BLaER1 treated with 17β-estradiol and CSF1 and Interleukin-3, amounts not matched to agents 10 nM and 100 nM (cell line): ENCODE measurements around the gene PRKCH.

Experiments
- H3K27ac ChIP-seq, 11 experiments: shearing (Covaris generic); formaldehyde crosslinking; 2 replicates each; pipeline ENCODE4 v1.8.1; 2022
- H3K27me3 ChIP-seq, 11 experiments: shearing (Covaris generic); formaldehyde crosslinking; 2 replicates each; pipeline ENCODE4 v1.8.1; 2022
- H3K36me3 ChIP-seq, 11 experiments: shearing (Covaris generic); formaldehyde crosslinking; 2 replicates each; pipeline ENCODE4 v1.8.1; 2022
- H3K4me1 ChIP-seq, 10 experiments: shearing (Covaris generic); formaldehyde crosslinking; 2 replicates each; pipeline ENCODE4 v1.8.1; 2022
- H3K4me2 ChIP-seq, 11 experiments: shearing (Covaris generic); formaldehyde crosslinking; 2 replicates each; pipeline ENCODE4 v1.8.1; 2022
- H3K4me3 ChIP-seq, 10 experiments: shearing (Covaris generic); formaldehyde crosslinking; 2 replicates each; pipeline ENCODE4 v1.8.1; 2022
- H3K9ac ChIP-seq, 11 experiments: shearing (Covaris generic); formaldehyde crosslinking; 2 replicates each; pipeline ENCODE4 v1.8.1; 2022
- H3K9me3 ChIP-seq, 11 experiments: shearing (Covaris generic); formaldehyde crosslinking; replicated peaks in 1 of 11; 2 replicates each; pipeline ENCODE4 v1.8.1; 2022
- H4K20me1 ChIP-seq, 11 experiments: shearing (Covaris generic); formaldehyde crosslinking; 2 replicates each; pipeline ENCODE4 v1.8.1; 2022
- Cebpa-rat ChIP-seq, 11 experiments: shearing (Covaris generic); IDR thresholded peaks; 2 replicates each; pipeline ENCODE4 v1.8.1; 2022

Gene PRKCH

GRCh38 chr14:61485661-61486060 lies 164.3 kb downstream of the PRKCH start:
- H3K27ac ChIP-seq = peak overlapping the region in 2 of 11 experiments; percentile 3 to 16; a peak in 1 of 22 replicates

GRCh38 chr14:61486930-61487495 lies 165.6 kb downstream of the PRKCH start:
- no peaks in the 10 kb centered on the region for H4K20me1 ChIP-seq
- H3K9ac ChIP-seq = no peak overlapping the region
- peak overlapping the region in 2 of 11 experiments; percentile 23 to 25; a peak in 1 of 22 replicates for H3K4me2 ChIP-seq
- no peak overlapping the region; a peak in 1 of 22 replicates for H3K27ac ChIP-seq
- H3K4me1 ChIP-seq = peaks cover 0 to 77% (median 35%) of the 10 kb centered on the region in 10 experiments; a peak in 15 of 20 replicates
- no peaks in the 10 kb centered on the region for H3K27me3 ChIP-seq
- peaks cover 0 to 93% (median 22%) of the 10 kb centered on the region in 11 experiments; a peak in 14 of 22 replicates for H3K36me3 ChIP-seq
- H3K4me3 ChIP-seq = no peak overlapping the region
- H3K9me3 ChIP-seq = no peaks in the 10 kb centered on the region
- TF ChIP-seq Cebpa-rat (IDR thresholded peaks at IDR 0.05) = no peak

More at GRCh38 chr14:61485661-61486060, 164.3 kb downstream of the PRKCH start:
- no peaks in the 10 kb centered on the region for H3K9me3 ChIP-seq
- H3K9ac ChIP-seq = no peak overlapping the region
- peaks cover 0 to 91% (median 20%) of the 10 kb centered on the region in 11 experiments; a peak in 14 of 22 replicates for H3K36me3 ChIP-seq
- no peaks in the 10 kb centered on the region for H4K20me1 ChIP-seq
- peaks cover 6 to 77% (median 34%) of the 10 kb centered on the region in 10 experiments; a peak in 19 of 20 replicates for H3K4me1 ChIP-seq
- no peaks in the 10 kb centered on the region for H3K27me3 ChIP-seq
- no peak overlapping the region for H3K4me3 ChIP-seq
- TF ChIP-seq Cebpa-rat (IDR thresholded peaks at IDR 0.05) = no peak
- no peak overlapping the region for H3K4me2 ChIP-seq

GRCh38 chr14:61488417-61489401 lies 167.3 kb downstream of the PRKCH start:
- peak overlapping the region in 10 of 11 experiments; percentile 28 to 89 (median 57); a peak in 16 of 22 replicates for H3K27ac ChIP-seq
- H3K4me3 ChIP-seq = no peak overlapping the region
- no peaks in the 10 kb centered on the region for H4K20me1 ChIP-seq
- peak overlapping the region in 2 of 11 experiments; percentile 26 to 70; a peak in 2 of 22 replicates for H3K9ac ChIP-seq
- no peaks in the 10 kb centered on the region for H3K9me3 ChIP-seq
- peaks cover 0 to 89% (median 27%) of the 10 kb centered on the region in 11 experiments; a peak in 14 of 22 replicates for H3K36me3 ChIP-seq
- TF ChIP-seq Cebpa-rat (IDR thresholded peaks at IDR 0.05) = no peak
- H3K27me3 ChIP-seq = no peaks in the 10 kb centered on the region
- H3K4me2 ChIP-seq = peak overlapping the region in 5 of 11 experiments; percentile 65 to 83 (median 75); a peak in 11 of 22 replicates
- peaks cover 0 to 79% (median 45%) of the 10 kb centered on the region in 10 experiments; a peak in 15 of 20 replicates for H3K4me1 ChIP-seq

GRCh38 chr14:61489512-61489911 lies 168.1 kb downstream of the PRKCH start:
- no peak for TF ChIP-seq Cebpa-rat (IDR thresholded peaks at IDR 0.05)
- no peaks in the 10 kb centered on the region for H4K20me1 ChIP-seq
- H3K9me3 ChIP-seq = no peaks in the 10 kb centered on the region
- H3K27me3 ChIP-seq = no peaks in the 10 kb centered on the region
- peak overlapping the region in 2 of 11 experiments; percentile 26 to 70; a peak in 5 of 22 replicates for H3K9ac ChIP-seq
- H3K4me1 ChIP-seq = peaks cover 4 to 79% (median 48%) of the 10 kb centered on the region in 10 experiments
- peaks cover 0 to 81% (median 27%) of the 10 kb centered on the region in 11 experiments; a peak in 14 of 22 replicates for H3K36me3 ChIP-seq
- H3K4me2 ChIP-seq = peak overlapping the region in 6 of 11 experiments; percentile 9 to 83 (median 71); a peak in 11 of 22 replicates
- H3K4me3 ChIP-seq = no peak overlapping the region
- peak overlapping the region in 10 of 11 experiments; percentile 28 to 89 (median 57); a peak in 17 of 22 replicates for H3K27ac ChIP-seq

GRCh38 chr14:61489932-61490331 lies 168.6 kb downstream of the PRKCH start:
- Histone ChIP-seq H3K4me1 (peaks cover 8 to 82% (median 51%) of the 10 kb centered on the region in 10 experiments), H3K9ac (peak overlapping the region in 3 of 11 experiments; percentile 16 to 47 (median 46); a peak in 4 of 22 replicates), H3K9me3 (no peaks in the 10 kb centered on the region), H3K27ac (peak overlapping the region in 10 of 11 experiments; percentile 21 to 89 (median 57); a peak in 18 of 22 replicates), H3K36me3 (peaks cover 0 to 78% (median 27%) of the 10 kb centered on the region in 11 experiments; a peak in 14 of 22 replicates), H3K4me2 (peak overlapping the region in 6 of 11 experiments; percentile 9 to 83 (median 71); a peak in 11 of 22 replicates), H4K20me1 (no peaks in the 10 kb centered on the region), H3K4me3 (no peak overlapping the region), H3K27me3 (no peaks in the 10 kb centered on the region)
- no peak for TF ChIP-seq Cebpa-rat (IDR thresholded peaks at IDR 0.05)

- no peak for TF ChIP-seq Cebpa-rat (IDR thresholded peaks at IDR 0.05)
- peaks cover 13 to 87% (median 52%) of the 10 kb centered on the region in 10 experiments for H3K4me1 ChIP-seq
Measured at GRCh38 chr14:61491224-61491623, 169.8 kb downstream of the PRKCH start.

GRCh38 chr14:61491876-61492434 lies 170.6 kb downstream of the PRKCH start:
- TF ChIP-seq Cebpa-rat (IDR thresholded peaks at IDR 0.05) = 0 out of 22 replicates have a peak, but pooled peaks of 1 of the 11 experiments have one; percentile 33
- peaks cover 13 to 85% (median 52%) of the 10 kb centered on the region in 10 experiments for H3K4me1 ChIP-seq
- peak overlapping the region in 4 of 11 experiments; percentile 22 to 69 (median 58); a peak in 8 of 22 replicates for H3K9ac ChIP-seq
- no peak overlapping the region for H3K4me3 ChIP-seq
- no peaks in the 10 kb centered on the region for H4K20me1 ChIP-seq
- H3K9me3 ChIP-seq = peaks cover 0 to 6% (median 0%) of the 10 kb centered on the region in 11 experiments; a peak in 1 of 22 replicates
- peaks cover 0 to 77% (median 23%) of the 10 kb centered on the region in 11 experiments; a peak in 13 of 22 replicates for H3K36me3 ChIP-seq
- H3K27me3 ChIP-seq = no peaks in the 10 kb centered on the region
- peak overlapping the region in 8 of 11 experiments; percentile 2 to 83 (median 66); a peak in 14 of 22 replicates for H3K4me2 ChIP-seq
- H3K27ac ChIP-seq = peak overlapping the region in 8 of 11 experiments; percentile 15 to 89 (median 66); a peak in 13 of 22 replicates

More at GRCh38 chr14:61491224-61491623, 169.8 kb downstream of the PRKCH start:
- peaks cover 0 to 73% (median 17%) of the 10 kb centered on the region in 11 experiments; a peak in 13 of 22 replicates for H3K36me3 ChIP-seq
- peaks cover 0 to 3% (median 0%) of the 10 kb centered on the region in 11 experiments; a peak in 1 of 22 replicates for H3K9me3 ChIP-seq
- H3K9ac ChIP-seq = peak overlapping the region in 3 of 11 experiments; percentile 47 to 69 (median 67); a peak in 6 of 22 replicates
- H3K27me3 ChIP-seq = no peaks in the 10 kb centered on the region
- H3K4me2 ChIP-seq = peak overlapping the region in 7 of 11 experiments; percentile 7 to 83 (median 67); a peak in 13 of 22 replicates
- H3K27ac ChIP-seq = peak overlapping the region in 8 of 11 experiments; percentile 33 to 89 (median 66); a peak in 11 of 22 replicates
- H3K4me3 ChIP-seq = no peak overlapping the region
- no peaks in the 10 kb centered on the region for H4K20me1 ChIP-seq
